Stimulated activated CD4-positive, alpha-beta T cell treated with anti-CD3 and anti-CD28 coated beads, TNF-alpha, amount 100 ng/mL, for 1 hour (primary cell): ENCODE results near the gene MGA.
A peak's percentile ranks its signal among the peaks of the same experiment; 100 is the strongest.

ENCODE experiments used
- DNase-seq, 3 donors: peaks; one replicate each; pipeline ENCODE4 v3.0.0-alpha.2; 2020; ENCODE audit warnings: low read depth in 3 of 3, low spot score in 1 of 3

MGA gene

DNA sequence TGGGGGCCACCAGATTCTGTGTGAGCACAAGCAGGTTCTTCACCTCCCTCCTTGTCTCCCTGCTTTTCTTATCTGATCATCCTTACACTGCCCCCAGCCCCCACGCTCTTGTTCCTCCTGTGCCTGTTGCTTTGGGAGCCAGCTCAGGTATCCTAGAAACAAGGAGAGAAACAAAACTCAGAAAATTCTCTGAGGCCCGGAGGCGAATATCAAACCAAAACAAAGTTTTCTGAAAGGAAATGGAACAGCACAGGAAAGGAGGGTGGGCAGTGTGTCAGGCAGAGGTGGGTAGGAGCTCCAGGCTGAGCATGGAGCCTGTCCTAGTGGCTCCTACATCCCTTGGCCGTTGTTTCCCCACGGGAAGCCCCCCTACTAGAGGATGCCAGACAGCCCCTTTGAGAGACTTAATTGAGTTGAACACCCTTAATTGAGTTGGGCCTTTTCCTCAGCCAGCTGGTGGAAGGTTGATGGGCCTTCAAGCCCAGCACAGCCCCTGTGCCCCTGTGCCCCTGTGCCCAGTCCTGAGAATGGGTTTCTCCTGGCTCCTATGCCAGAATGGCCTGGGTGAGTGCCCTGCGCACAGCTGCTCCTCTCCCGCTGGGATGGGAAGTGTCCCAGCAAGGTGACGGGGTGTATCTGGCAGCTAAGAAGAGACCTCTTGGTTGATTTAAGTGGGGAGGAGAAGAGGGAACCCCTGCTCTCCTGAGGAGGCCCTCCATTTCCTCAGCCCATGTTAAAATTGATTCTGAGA is 144.9 kb downstream of the MGA start:
- no peak for DNase-seq

DNA sequence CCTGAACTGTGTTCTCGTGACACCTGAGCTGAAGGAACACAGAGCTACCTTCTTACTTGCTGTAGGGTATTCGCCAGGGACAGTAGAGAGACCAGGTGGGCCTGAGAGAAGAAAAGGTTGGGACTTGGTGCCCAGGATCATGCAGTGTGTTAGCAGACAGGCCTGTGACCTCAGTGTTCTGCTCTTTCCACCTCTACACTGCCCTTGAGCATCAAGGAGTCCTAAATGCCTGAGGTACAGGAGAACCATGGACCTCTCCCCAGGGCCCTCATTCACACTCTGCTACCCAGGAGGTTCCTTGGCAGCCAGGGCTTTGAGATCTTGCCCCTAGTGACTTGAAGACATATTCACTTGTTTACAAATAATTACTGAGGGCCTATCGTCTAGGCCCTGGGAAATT is 145.5 kb downstream of the MGA start:
- DNase-seq, result no peak

DNA sequence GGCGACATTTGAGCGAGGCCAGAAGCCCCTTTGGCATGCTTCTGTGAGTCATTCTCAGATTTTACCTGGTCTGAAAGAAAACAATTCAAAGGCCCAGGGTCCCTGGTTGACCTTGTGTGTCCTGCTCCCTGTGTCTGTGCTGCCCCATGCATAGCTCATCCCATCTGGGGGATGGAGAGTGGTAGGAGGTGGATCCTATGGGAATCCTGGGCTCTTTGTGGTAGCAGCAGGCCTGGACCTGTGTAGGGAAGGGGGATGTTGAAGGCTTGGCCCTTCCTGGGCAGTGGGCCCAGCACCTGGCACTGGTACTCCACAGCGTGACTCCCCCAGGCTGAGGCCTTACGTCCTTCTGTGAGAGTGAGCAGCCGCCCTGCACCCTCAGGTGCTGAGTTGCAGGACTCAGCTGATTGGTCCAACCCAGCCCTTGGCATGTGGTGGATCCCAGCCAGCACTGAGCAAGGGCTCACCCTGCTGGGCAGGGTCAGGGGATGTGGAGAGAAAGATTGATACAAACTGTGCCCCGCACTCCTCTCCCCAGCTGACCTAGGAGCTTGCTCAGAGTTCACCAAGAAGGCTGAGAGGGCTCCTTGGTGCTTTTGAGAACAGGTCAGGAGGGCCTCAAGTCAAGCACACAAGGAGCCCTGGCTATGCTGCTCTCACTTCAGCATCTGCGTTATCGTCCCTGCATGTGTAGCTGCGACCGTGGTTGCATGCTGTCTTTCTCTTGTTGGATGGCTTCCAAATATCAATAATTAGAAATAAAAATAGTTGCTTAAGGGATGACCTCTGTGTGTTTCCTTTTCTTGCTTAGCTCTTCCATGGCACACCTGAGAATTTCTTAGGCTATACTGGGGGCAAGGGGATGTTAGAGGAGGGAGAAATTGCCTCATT is 146.3 kb downstream of the MGA start:
- DNase-seq, result no peak

- no peak for DNase-seq
Observed at GRCh38 chr15:41809121-41809520, 148.9 kb downstream of the MGA start.

DNA sequence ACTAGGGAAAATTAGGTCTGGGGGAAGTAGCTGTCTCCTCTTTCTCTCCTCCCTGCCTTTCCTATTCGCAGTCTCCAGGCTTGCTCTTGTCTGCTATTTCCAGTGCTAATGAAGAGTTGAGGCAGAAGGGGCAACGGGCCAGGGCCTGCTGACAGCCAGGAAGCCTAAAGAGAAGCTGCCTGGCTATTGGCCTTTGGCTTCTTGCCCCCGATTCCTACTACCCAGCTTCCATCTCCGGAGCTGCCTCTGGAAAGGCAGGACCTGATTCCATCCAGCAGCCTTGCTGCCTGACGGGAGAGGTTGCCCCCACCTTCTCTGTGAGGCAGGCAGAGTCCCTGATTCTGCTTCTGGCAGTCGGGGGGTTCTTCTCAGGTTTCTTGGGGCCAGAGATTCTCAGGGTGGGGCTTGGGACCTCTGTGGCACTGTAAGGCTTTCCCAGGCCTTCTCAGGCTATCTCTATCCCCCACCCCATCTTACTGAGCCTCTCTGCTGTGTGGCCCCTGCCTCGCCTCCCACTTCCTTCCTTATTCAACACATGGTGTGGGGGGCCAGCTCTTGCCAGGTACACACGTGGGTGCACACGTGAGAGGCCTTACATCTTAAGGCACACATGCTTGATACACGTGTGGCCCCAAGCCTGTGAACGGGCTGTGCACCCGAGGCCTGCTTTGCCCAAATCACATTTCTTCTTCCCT is 149.5 kb downstream of the MGA start:
- DNase-seq, result no peak

DNA sequence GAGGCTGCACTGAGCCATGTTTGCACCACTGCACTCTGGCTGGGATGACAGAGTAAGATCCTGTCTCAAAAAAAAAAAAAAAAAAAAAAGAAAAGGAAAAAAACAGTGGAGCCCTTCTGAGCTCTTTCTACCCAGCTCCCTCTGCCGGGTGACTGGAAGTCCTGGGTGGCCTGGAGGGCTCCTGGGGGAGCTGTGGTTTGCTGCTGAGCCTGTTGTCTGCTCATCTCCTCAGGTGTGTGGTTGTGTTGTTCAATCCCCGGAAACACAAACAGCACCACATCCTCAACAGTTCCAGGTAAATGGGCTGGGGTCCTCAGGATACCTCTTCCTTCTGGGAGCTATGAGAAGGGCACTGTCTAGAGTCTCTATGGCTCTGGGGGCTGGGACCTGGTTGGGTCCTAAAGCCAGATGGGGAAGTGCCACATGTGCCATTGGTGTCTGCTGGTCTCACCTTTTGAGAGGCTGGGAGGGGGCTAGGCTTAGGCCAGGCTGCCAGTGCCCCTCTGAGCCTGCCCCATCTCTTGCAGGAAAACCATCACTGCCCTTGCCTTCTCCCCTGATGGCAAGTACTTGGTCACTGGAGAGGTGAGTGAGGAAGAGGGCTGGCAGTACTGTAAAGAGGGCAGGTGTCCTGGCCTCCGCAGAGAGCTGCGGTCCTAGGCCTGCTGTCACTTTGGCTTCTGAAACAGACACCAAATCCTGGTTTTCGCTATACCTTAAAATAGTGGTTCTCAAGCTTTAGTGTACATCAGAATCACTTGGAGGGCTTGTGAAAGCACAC is 150.6 kb downstream of the MGA start:
- DNase-seq, result no peak

DNA sequence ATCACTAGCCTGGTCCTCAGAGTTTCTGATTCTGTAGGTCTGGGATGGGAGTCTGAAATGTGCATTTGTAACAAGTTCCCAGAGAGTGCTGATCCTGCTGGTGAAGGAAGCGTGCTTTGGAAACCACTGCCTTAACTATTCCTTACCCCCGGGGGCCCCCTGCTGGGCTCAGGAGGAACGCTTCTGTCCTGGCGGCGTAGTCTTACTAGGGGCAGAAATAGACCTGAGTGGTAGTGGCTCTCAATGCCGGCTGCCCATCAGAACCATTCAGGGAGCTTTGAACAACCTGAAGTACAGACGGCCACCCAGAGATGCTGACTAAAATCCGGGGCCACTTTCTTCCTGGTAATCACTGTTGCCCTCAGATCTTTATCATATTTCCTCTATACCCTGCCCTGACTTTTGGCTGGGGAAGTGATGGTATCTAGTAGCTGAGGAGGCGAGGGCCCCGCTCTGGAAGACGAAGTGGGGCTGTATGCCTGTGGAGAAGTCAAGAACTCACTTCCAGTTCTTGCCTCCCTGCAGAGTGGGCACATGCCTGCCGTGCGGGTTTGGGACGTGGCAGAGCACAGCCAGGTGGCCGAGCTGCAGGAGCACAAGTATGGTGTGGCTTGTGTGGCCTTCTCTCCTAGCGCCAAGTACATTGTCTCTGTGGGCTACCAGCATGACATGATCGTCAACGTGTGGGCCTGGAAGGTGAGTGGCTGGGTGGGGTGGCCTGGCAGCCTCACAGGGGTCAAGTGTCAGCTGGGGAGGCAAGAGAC is 151.4 kb downstream of the MGA start:
- peak; percentile 29 to 69 (median 41) for DNase-seq

DNA sequence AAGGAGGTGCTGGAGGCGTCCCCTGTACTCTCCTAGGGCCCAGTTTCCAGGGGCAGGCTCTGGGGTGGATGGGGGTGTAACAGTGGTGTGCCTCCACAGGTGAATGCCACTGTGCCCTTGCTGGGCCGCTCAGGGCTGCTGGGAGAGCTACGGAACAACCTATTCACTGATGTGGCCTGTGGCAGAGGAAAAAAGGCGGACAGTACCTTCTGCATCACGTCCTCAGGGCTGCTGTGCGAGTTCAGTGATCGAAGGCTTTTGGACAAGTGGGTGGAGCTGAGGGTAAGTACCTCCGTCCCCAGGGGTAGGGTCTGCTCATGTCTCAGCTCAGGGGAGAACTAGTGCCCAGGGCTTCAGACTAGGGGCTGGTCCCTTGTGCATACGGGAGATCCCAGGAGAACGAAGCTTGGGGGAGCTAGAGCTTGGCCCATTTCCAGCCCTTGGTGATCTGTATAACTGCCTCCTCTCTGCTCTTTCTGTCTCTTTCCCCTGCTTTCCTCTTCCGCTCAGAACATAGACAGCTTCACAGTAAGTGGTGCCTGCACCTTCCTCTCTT is 152.7 kb downstream of the MGA start:
- DNase-seq, result no peak

DNA sequence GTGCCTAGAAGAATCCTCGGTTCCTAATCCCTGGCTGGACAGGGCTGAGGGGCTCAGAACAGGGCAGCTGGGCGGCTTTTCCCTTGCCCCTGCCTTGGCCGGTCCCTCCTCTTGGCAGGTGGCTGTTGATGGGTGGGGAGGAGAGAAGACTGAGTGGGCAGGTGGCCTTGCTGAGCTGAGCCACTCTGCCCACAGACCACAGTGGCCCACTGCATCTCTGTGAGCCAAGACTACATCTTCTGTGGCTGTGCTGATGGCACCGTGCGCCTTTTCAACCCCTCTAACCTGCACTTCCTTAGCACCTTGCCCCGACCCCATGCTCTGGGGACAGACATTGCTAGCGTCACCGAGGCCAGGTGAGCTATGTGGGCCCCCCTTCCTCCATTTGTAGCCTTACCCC is 153.2 kb downstream of the MGA start:
- no peak for DNase-seq

DNA sequence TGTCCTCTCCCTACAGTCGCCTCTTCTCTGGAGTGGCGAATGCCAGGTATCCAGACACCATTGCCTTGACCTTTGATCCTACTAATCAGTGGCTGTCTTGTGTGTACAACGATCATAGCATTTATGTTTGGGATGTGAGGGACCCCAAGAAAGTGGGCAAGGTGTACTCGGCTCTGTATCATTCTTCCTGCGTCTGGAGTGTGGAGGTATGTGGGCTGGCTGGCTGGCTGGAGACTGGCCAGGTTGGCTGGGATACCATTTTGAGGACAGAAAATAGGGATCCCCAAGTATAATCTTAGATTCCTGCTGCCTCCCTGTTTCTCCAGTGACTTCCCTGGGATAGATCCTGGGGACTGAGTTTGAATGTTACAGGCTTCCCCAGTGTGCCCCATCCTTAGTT is 154.3 kb downstream of the MGA start:
- no peak for DNase-seq

- no peak for DNase-seq
Observed at GRCh38 chr15:41816788-41817187, 156.6 kb downstream of the MGA start.

DNA sequence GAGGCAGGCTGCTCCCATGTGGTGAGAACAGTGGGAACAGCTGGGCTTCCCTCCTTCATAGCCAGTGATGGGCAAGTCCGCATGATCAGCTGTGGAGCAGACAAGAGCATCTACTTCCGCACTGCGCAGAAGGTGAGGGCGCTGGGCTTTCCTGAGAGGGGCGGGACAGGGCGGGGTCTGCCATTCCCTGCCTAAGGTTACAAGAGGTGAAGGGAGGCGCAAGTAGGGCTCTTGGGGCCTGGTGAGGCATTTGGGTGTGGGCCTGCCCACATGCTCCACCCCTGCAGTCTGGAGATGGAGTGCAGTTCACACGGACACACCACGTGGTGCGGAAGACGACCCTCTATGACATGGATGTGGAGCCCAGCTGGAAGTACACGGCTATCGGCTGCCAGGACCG is 157.1 kb downstream of the MGA start:
- no peak for DNase-seq

DNA sequence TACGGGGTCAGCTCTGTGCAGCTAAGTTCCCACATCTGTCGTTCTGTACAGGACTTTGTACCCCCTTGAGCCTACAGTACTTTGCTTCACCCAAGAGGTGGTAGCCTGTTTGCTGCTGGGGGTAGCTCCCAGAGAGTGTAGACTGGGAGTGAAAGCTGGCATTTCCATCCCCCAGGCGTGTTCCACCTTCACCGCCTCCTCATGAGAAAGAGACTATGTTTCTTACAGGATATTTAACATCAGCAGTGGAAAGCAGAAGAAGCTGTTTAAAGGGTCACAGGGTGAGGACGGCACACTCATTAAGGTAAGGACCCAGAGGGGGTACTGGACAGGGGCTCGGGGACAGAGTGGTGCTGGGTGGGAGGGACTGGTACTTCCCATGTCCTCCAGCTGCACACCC is 157.6 kb downstream of the MGA start:
- no peak for DNase-seq

DNA sequence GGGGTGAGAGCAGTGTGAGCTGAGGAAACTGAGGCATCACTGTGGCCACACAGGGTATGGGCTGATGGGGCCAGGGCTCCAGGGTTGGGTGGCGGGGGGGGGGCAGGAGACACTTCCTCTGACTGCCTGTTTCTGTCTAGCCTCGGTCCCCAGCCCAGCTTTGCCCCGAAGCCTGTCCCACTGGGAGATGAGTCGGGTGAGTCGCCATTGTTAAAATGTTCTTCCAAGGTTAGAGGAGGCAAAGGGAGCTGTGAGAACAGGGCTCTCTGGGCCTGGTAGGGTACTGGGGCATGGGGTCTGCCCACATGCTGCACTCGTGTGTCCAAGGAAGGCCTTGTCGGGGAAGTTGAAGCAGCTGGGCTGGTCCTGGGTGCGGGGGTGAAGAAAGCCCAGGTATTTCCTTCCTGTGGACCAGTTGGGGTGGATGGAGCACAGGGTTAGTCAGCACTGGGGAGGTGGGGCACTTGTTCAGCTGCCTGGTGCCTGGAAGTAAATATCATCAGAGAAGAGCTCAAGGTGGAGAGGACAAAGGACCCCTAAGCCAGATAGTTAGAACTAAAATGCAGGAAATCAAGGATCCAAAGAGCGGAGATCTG is 159.3 kb downstream of the MGA start:
- DNase-seq, result no peak

DNA sequence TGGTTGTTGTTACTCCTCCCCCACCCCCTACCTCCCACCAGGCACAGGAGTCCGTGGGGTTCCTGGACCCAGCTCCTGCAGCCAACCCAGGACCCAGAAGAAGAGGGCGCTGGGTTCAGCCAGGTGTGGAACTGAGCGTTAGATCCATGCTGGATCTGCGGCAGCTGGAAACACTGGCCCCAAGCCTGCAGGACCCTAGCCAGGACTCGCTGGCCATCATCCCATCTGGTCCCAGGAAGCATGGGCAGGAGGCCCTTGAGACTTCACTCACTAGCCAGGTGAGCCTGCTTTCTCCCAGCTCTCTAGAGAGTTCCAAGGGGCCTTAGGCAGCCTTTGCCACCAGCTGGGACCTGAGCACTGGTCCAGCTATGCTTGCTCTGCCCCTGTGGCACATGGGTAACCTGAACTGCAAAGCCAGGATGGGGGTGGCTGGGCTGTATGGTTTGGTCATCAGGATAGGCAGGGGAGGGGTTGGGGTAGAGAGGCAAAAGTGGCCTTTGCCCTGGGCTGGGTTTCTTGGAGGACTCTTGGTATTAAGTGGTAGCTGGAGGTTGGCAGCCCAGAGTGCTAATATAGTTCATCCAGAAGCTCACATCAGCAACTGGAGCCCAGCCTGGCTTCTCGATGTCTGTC is 160.7 kb downstream of the MGA start:
- no peak for DNase-seq

DNA sequence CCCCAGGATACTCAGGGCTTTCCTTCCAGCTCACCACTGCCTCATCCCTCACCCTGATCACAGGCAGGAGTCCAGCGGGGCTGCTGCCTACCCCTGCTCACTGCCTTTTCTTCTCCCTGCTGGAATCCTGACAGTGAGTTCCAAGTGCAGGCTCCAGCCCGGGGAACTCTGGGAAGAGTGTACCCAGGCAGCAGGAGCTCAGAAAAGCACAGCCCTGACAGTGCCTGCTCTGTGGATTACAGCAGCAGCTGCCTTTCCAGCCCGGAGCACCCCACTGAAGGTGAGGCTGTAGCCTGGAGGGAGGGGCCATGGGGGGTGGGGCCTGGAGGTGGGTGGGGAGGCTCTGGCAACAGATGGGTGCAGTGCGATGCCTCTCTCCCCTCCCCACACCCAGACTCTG is 161.6 kb downstream of the MGA start:
- DNase-seq, result no peak

- DNase-seq, result no peak
Observed at GRCh38 chr15:41822471-41822870, 162.3 kb downstream of the MGA start.
